Neural cell (in vitro differentiated cells): ENCODE results near the gene ZNF181.

Source experiments
- CTCF ChIP-seq: fragments of 450-650 bp; IDR thresholded peaks from 2 replicates; pipeline ENCODE4 v1.5.1; 2014; ENCODE audit warnings: antibody characterized with exemption, mild to moderate bottlenecking, moderate library complexity; ENCODE audit not compliant: poor library complexity, severe bottlenecking
- EP300 ChIP-seq: fragments of 450-650 bp; conservative IDR thresholded peaks from 2 replicates; pipeline ENCODE4 v1.6.1; 2014; ENCODE audit warnings: antibody characterized with exemption, mild to moderate bottlenecking, moderate library complexity; ENCODE audit not compliant: poor library complexity, severe bottlenecking
- EZH2 ChIP-seq: fragments of 200-600, 300-800 bp; shearing (Covaris generic), sonication (generic); IDR thresholded peaks from 2 replicates; pipeline ENCODE4 v1.6.1; 2014; ENCODE audit warnings: antibody characterized with exemption, low read length, borderline replicate concordance, mild to moderate bottlenecking; ENCODE audit not compliant: insufficient read depth, poor library complexity, severe bottlenecking
- MXI1 ChIP-seq: fragments of 450-650 bp; conservative IDR thresholded peaks from 2 replicates; pipeline ENCODE4 v1.6.1; 2014; ENCODE audit warnings: antibody characterized with exemption, mild to moderate bottlenecking; ENCODE audit not compliant: poor library complexity, severe bottlenecking
- POLR2AphosphoS5 ChIP-seq: IDR thresholded peaks from 2 replicates; pipeline ENCODE4 v1.6.1; 2012
- RAD21 ChIP-seq: fragments of 450-650 bp; conservative IDR thresholded peaks from 2 replicates; pipeline ENCODE4 v1.6.1; 2014; ENCODE audit warnings: antibody characterized with exemption, mild to moderate bottlenecking, moderate library complexity
- REST ChIP-seq: IDR thresholded peaks from 2 replicates; pipeline ENCODE4 v1.6.1; 2012; ENCODE audit warnings: borderline replicate concordance
- SMC3 ChIP-seq: fragments of 450-650 bp; conservative IDR thresholded peaks from 2 replicates; pipeline ENCODE4 v1.6.1; 2014; ENCODE audit warnings: antibody characterized with exemption, mild to moderate bottlenecking, moderate library complexity; ENCODE audit not compliant: poor library complexity
- TAF1 ChIP-seq: IDR thresholded peaks from 2 replicates; pipeline ENCODE4 v1.6.1; 2012; ENCODE audit warnings: low read depth

GRCh38 chr19:34759218-34759917 lies 25.3 kb downstream of the ZNF181 start:
- TF ChIP-seq CTCF (no peak), EP300 (no peak), POLR2AphosphoS5 (no peak), TAF1 (no peak), RAD21 (no peak), REST (no peak), EZH2 (no peak), SMC3 (no peak), MXI1 (no peak)
